ENCODE data around the gene CERS3. TPM values are rescaled to one million over a fixed set of nuclear protein-coding genes. Genes with fewer than 3 reads are reported as not detected.
A peak's percentile ranks its signal among the peaks of the same experiment; 100 is the strongest.

Gene CERS3
- polyA plus RNA-seq, 1 experiment, result not detected

DNA sequence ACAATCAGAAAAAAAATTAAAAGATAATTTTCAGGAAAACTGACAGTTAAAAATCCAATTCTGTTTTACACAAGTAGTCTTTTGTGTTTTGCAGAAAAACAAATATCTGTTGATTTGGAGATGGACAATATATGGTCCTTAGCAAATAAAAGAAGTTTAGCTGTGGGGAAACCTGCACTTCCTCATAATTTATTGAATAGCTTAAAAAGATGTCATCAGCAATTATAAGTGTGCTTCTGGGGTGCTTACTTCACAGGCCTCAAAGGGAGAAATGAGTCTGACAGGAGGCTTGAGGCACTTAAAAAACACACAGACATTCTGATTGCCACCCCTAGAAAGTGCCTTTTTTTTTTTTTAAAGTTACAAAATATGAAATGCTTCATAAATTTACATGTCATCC, 31.6 kb upstream of the CERS3 start:
- Histone ChIP-seq H3K4me3 (ENCODE audit: low read depth, low read length) (no peak overlapping the region), H3K27ac (ENCODE audit: low read depth, low read length) (no peak overlapping the region), H3K9me3 (ENCODE audit: control insufficient read depth, insufficient read depth, low read length) (peaks cover 9% of the 10 kb centered on the region), H3K27me3 (ENCODE audit: control insufficient read depth, insufficient read depth, low read length) (no peaks in the 10 kb centered on the region)
- POLR2A ChIA-PET, result no interaction called here
- TF ChIP-seq, protein P1, sequence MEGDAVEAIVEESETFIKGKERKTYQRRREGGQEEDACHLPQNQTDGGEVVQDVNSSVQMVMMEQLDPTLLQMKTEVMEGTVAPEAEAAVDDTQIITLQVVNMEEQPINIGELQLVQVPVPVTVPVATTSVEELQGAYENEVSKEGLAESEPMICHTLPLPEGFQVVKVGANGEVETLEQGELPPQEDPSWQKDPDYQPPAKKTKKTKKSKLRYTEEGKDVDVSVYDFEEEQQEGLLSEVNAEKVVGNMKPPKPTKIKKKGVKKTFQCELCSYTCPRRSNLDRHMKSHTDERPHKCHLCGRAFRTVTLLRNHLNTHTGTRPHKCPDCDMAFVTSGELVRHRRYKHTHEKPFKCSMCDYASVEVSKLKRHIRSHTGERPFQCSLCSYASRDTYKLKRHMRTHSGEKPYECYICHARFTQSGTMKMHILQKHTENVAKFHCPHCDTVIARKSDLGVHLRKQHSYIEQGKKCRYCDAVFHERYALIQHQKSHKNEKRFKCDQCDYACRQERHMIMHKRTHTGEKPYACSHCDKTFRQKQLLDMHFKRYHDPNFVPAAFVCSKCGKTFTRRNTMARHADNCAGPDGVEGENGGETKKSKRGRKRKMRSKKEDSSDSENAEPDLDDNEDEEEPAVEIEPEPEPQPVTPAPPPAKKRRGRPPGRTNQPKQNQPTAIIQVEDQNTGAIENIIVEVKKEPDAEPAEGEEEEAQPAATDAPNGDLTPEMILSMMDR (IDR thresholded peaks at IDR 0.05; ENCODE audit: low read depth, low read length), result no peak
- CTCF ChIA-PET, result interaction anchor here (1.5 to 1.8 kb wide), 2 partner anchors 12 to 210 kb away, joined by 7 read pairs; no protein-coding TSS in a partner anchor
- no peak for DNase-seq (ENCODE audit: low read depth, low spot score)

GRCh38 chr15:100559330-100559729, 30.6 kb upstream of the CERS3 start:
- peaks cover 9% of the 10 kb centered on the region for H3K9me3 ChIP-seq (ENCODE audit: control insufficient read depth, insufficient read depth, low read length)
- peak; percentile 49 for DNase-seq (ENCODE audit: low read depth, low spot score)
- CTCF ChIA-PET, result interaction anchor here (0.7 to 1.8 kb wide), 2 partner anchors 209 to 1296 kb away, joined by 3 to 7 read pairs; no protein-coding TSS in a partner anchor
- no peaks in the 10 kb centered on the region for H3K27me3 ChIP-seq (ENCODE audit: control insufficient read depth, insufficient read depth, low read length)
- H3K4me3 ChIP-seq (ENCODE audit: low read depth, low read length), result no peak overlapping the region
- POLR2A ChIA-PET, result no interaction called here
- TF ChIP-seq, protein P1 (IDR thresholded peaks at IDR 0.05; ENCODE audit: low read depth, low read length), result no peak
- no peak overlapping the region for H3K27ac ChIP-seq (ENCODE audit: low read depth, low read length)

DNA sequence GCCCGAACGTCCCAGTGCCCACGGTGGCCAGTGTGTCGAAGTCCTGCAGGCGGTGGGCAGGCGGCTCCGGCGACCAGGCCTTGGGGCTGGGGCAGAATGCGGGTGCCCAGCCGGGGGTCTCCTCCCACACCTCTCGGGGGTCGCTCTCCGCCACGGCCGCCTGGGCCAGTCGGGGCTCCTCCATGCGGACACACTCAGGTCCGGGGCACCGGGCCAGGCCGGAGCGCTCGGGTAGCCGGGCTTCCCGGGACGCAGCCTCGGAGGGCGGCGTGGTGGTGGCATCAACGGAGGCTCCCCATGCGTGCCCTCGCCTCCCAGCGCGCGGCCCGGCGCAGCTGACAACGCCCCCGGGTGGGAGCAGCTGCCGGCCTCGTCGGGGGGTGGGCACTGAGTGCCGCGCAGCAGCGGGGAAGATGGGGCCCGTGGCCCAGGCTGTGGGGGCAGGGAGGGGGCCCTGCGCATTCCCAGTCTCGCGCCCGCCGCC, 30.1 kb upstream of the CERS3 start:
- POLR2A ChIA-PET, result no interaction called here
- peaks cover 13% of the 10 kb centered on the region for H3K9me3 ChIP-seq (ENCODE audit: control insufficient read depth, insufficient read depth, low read length)
- no peak for DNase-seq (ENCODE audit: low read depth, low spot score)
- no peak overlapping the region for H3K27ac ChIP-seq (ENCODE audit: low read depth, low read length)
- CTCF ChIA-PET, result interaction anchor here (0.7 to 1.8 kb wide), 2 partner anchors 209 to 1296 kb away, joined by 3 to 7 read pairs; no protein-coding TSS in a partner anchor
- TF ChIP-seq, protein P1 (IDR thresholded peaks at IDR 0.05; ENCODE audit: low read depth, low read length), result no peak
- no peak overlapping the region for H3K4me3 ChIP-seq (ENCODE audit: low read depth, low read length)
- H3K27me3 ChIP-seq (ENCODE audit: control insufficient read depth, insufficient read depth, low read length), result no peaks in the 10 kb centered on the region

DNA sequence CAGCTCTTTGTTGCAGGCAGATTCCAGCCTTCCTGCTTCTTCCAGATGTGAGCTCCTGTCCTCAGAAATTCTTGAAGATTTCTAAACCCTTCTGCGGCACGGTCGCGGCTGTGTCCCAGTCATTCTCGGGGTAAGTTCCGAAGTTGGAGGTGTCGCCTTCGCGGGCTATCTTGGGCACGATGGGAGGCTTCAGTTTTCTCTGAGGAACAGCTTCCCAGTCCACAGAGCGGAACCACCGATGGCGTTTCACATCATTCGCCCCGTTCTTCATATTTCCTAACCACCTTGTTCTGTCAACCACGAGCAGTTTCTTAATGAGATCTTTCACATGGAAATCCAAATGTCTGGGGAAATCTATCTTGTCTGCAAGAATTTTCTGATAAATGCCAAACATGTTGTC, 24.7 kb upstream of the CERS3 start:
- TF ChIP-seq, protein P1 (IDR thresholded peaks at IDR 0.05; ENCODE audit: low read depth, low read length), result no peak
- Histone ChIP-seq H3K27me3 (ENCODE audit: control insufficient read depth, insufficient read depth, low read length) (no peaks in the 10 kb centered on the region), H3K9me3 (ENCODE audit: control insufficient read depth, insufficient read depth, low read length) (peaks cover 8% of the 10 kb centered on the region), H3K4me3 (ENCODE audit: low read depth, low read length) (no peak overlapping the region), H3K27ac (ENCODE audit: low read depth, low read length) (no peak overlapping the region)
- ChIA-PET POLR2A (no interaction called here), CTCF (no interaction called here)
- no peak for DNase-seq (ENCODE audit: low read depth, low spot score)

DNA sequence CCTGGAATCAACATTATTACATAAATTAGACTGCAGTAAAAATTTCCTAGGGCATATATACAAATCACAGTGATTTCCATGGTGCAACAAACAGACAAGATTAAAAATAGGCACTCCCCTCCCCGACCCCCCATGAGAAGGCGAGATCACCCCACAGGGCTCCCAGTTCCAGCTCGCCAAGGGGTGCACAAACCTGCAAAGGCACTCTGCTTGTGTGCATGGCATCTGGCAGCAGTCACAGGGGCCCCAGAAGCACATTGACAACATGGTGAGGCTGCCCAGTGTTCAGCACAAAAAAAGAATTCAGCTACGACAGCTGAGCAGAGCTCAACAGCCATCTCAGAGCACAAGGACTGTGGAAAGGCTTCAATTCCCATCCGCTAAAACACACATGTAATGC, 19.2 kb upstream of the CERS3 start:
- ChIA-PET CTCF (interaction anchor here (1.0 kb wide), 1 partner anchor 24 kb away, joined by 4 read pairs; no protein-coding TSS in a partner anchor), POLR2A (no interaction called here)
- no peak for DNase-seq (ENCODE audit: low read depth, low spot score)
- Histone ChIP-seq H3K27ac (ENCODE audit: low read depth, low read length) (no peak overlapping the region), H3K27me3 (ENCODE audit: control insufficient read depth, insufficient read depth, low read length) (no peaks in the 10 kb centered on the region), H3K4me3 (ENCODE audit: low read depth, low read length) (no peak overlapping the region), H3K9me3 (ENCODE audit: control insufficient read depth, insufficient read depth, low read length) (peaks cover 6% of the 10 kb centered on the region; the same call in 1 of the 2 replicates)
- TF ChIP-seq, protein P1 (IDR thresholded peaks at IDR 0.05; ENCODE audit: low read depth, low read length), result no peak

All from AG04450 (cell line).